Stimulated activated CD8-positive, alpha-beta memory T cell treated with anti-CD3 and anti-CD28 coated beads, Interleukin-12 subunit alpha, Interleukin-12 subunit beta, amount 100 ng/mL, for 24 hours (primary cell): Measurements from ENCODE around the gene LGR4.

Source experiments
- DNase-seq: peaks from one replicate; pipeline ENCODE4 v3.0.0-alpha.2; 2020; ENCODE audit errors: extremely low read depth

Gene LGR4

GRCh38 chr11:27487706-27488105, 15.1 kb upstream of the LGR4 start:
- no peak for DNase-seq

- DNase-seq = no peak
These were observed 13.6 kb upstream of the LGR4 start for GRCh38 chr11:27485930-27486773.

GRCh38 chr11:27482793-27483192, 10.2 kb upstream of the LGR4 start:
- no peak for DNase-seq

GRCh38 chr11:27481992-27482391, 9.4 kb upstream of the LGR4 start:
- DNase-seq = no peak

GRCh38 chr11:27477831-27478230, 5.2 kb upstream of the LGR4 start:
- DNase-seq = no peak

GRCh38 chr11:27477243-27477642, 4.7 kb upstream of the LGR4 start:
- DNase-seq = no peak

GRCh38 chr11:27475622-27476021, 3.0 kb upstream of the LGR4 start:
- DNase-seq = no peak

GRCh38 chr11:27473017-27473406, 422 bp upstream of the LGR4 start:
- no peak for DNase-seq

GRCh38 chr11:27471589-27472397, 797 bp downstream of the LGR4 start:
- DNase-seq = no peak

- no peak for DNase-seq
These were observed 1.6 kb downstream of the LGR4 start for GRCh38 chr11:27470826-27471588.

GRCh38 chr11:27470166-27470565, 2.4 kb downstream of the LGR4 start:
- DNase-seq = no peak

- no peak for DNase-seq
These were observed 3.4 kb downstream of the LGR4 start for GRCh38 chr11:27468995-27469695.

GRCh38 chr11:27468209-27468994, 4.2 kb downstream of the LGR4 start:
- no peak for DNase-seq

GRCh38 chr11:27467181-27467913, 5.2 kb downstream of the LGR4 start:
- DNase-seq = no peak

GRCh38 chr11:27466363-27466762, 6.2 kb downstream of the LGR4 start:
- DNase-seq = no peak

- DNase-seq = no peak
These were observed 7.0 kb downstream of the LGR4 start for GRCh38 chr11:27465629-27466028.

GRCh38 chr11:27464909-27465308, 7.7 kb downstream of the LGR4 start:
- no peak for DNase-seq

- DNase-seq = no peak
These were observed 8.3 kb downstream of the LGR4 start for GRCh38 chr11:27464289-27464696.

GRCh38 chr11:27462543-27462942, 10.0 kb downstream of the LGR4 start:
- no peak for DNase-seq
